ENCODE measurements around the gene WTAP. TPM values are rescaled to one million over a fixed set of nuclear protein-coding genes. Genes with fewer than 3 reads are reported as not detected.

Gene WTAP
- total RNA-seq, 1 experiment from 2014 or later, result 44.7 TPM

DNA sequence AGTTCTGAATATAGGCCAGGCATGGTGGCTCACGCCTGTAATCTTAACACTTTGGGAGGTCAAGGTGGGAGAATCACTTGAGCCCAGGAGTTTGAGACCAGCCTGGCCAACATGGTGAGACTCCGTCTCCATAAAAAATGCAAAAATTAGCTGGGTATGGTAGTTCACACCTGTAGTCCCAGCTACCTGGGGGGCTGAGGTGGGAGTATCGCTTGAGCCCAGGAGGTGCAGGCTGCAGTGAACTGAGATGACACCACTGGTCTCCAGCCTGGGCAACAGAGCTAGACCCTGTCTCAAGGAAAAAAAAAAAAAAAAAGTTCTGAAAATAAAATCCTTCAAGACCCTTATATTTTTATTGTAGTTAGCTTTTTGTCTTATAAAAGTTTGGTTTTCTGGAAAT lies 11.7 kb upstream of the WTAP start:
- TF ChIP-seq EZH2 (IDR thresholded peaks at IDR 0.05; ENCODE audit: low read depth), result no peak
- TF ChIP-seq, protein P1, sequence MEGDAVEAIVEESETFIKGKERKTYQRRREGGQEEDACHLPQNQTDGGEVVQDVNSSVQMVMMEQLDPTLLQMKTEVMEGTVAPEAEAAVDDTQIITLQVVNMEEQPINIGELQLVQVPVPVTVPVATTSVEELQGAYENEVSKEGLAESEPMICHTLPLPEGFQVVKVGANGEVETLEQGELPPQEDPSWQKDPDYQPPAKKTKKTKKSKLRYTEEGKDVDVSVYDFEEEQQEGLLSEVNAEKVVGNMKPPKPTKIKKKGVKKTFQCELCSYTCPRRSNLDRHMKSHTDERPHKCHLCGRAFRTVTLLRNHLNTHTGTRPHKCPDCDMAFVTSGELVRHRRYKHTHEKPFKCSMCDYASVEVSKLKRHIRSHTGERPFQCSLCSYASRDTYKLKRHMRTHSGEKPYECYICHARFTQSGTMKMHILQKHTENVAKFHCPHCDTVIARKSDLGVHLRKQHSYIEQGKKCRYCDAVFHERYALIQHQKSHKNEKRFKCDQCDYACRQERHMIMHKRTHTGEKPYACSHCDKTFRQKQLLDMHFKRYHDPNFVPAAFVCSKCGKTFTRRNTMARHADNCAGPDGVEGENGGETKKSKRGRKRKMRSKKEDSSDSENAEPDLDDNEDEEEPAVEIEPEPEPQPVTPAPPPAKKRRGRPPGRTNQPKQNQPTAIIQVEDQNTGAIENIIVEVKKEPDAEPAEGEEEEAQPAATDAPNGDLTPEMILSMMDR (conservative IDR thresholded peaks at IDR 0.05), result no peak
- no peak overlapping the region for H3K4me3 ChIP-seq
- H3K4me1 ChIP-seq (replicated peaks; ENCODE audit: insufficient read depth), result peaks cover 10% of the 10 kb centered on the region; the same call in 1 of the 2 replicates
- 0 out of 2 replicates have a peak, but pooled peaks cover 6% of the 10 kb centered on the region for H3K79me2 ChIP-seq (ENCODE audit: low read depth)
- BruUV-seq (replicated peaks), result no TSS peak
- H3K9me3 ChIP-seq (ENCODE audit: insufficient read depth, low read depth), result no peaks in the 10 kb centered on the region
- no peaks in the 10 kb centered on the region for H3K9me2 ChIP-seq (ENCODE audit: insufficient read depth)
- no peaks in the 10 kb centered on the region for H3K27me3 ChIP-seq (ENCODE audit: insufficient read depth, low read depth)
- no peaks in the 10 kb centered on the region for H3K36me3 ChIP-seq (ENCODE audit: low read depth)
- no peak overlapping the region for H2AFZ ChIP-seq
- DNase-seq, result no peak
- CTCF ChIA-PET, result no interaction called here
- H4K20me1 ChIP-seq (ENCODE audit: insufficient read depth), result no peaks in the 10 kb centered on the region
- H3F3A ChIP-seq (ENCODE audit: insufficient read depth, low read depth), result peaks cover 13% of the 10 kb centered on the region; the same call in 1 of the 2 replicates
- POLR2A ChIA-PET (ENCODE audit: unreplicated experiment), result no interaction called here
- no peak overlapping the region for H3K27ac ChIP-seq
- intact Hi-C loops (cut with micrococcal nuclease; ENCODE audit: unreplicated experiment), result no loop called here
- no peak overlapping the region for H3K4me2 ChIP-seq

- H4K20me1 ChIP-seq (ENCODE audit: insufficient read depth), result no peaks in the 10 kb centered on the region
- no peak overlapping the region for H3K4me2 ChIP-seq
- no peaks in the 10 kb centered on the region for H3K27me3 ChIP-seq (ENCODE audit: insufficient read depth, low read depth)
- CTCF ChIA-PET, result no interaction called here
- H3K4me3 ChIP-seq, result no peak overlapping the region
- no peaks in the 10 kb centered on the region for H3K36me3 ChIP-seq (ENCODE audit: low read depth)
- POLR2A ChIA-PET (ENCODE audit: unreplicated experiment), result no interaction called here
- intact Hi-C loops (cut with micrococcal nuclease; ENCODE audit: unreplicated experiment), result no loop called here
- TF ChIP-seq, protein P1 (conservative IDR thresholded peaks at IDR 0.05), result no peak
- TF ChIP-seq EZH2 (IDR thresholded peaks at IDR 0.05; ENCODE audit: low read depth), result no peak
- H3K9me3 ChIP-seq (ENCODE audit: insufficient read depth, low read depth), result no peaks in the 10 kb centered on the region
- H3K79me2 ChIP-seq (ENCODE audit: low read depth), result 0 out of 2 replicates have a peak, but pooled peaks cover 6% of the 10 kb centered on the region
- no peak overlapping the region for H2AFZ ChIP-seq
- peak overlapping the region; percentile 55 for H3K27ac ChIP-seq
- H3K9me2 ChIP-seq (ENCODE audit: insufficient read depth), result no peaks in the 10 kb centered on the region
- DNase-seq, result peak in 1 of 2 experiments; percentile 69
- H3F3A ChIP-seq (ENCODE audit: insufficient read depth, low read depth), result peaks cover 13% of the 10 kb centered on the region; the same call in 1 of the 2 replicates
- no TSS peak for BruUV-seq (replicated peaks)
- peaks cover 10% of the 10 kb centered on the region; the same call in 1 of the 2 replicates for H3K4me1 ChIP-seq (replicated peaks; ENCODE audit: insufficient read depth)
Measured at GRCh38 chr6:159716247-159717096, 10.8 kb upstream of the WTAP start.

- POLR2A ChIA-PET (ENCODE audit: unreplicated experiment), result interaction anchor here (0.6 kb wide), 1 partner anchor 459 kb away, joined by 8 read pairs; no protein-coding TSS in a partner anchor
- peaks cover 13% of the 10 kb centered on the region; the same call in 1 of the 2 replicates for H3F3A ChIP-seq (ENCODE audit: insufficient read depth, low read depth)
- intact Hi-C loops (cut with micrococcal nuclease; ENCODE audit: unreplicated experiment), result no loop called here
- no peak overlapping the region for H3K4me3 ChIP-seq
- no peaks in the 10 kb centered on the region for H3K36me3 ChIP-seq (ENCODE audit: low read depth)
- no peak overlapping the region for H2AFZ ChIP-seq
- peaks cover 10% of the 10 kb centered on the region; the same call in 1 of the 2 replicates for H3K4me1 ChIP-seq (replicated peaks; ENCODE audit: insufficient read depth)
- H3K27me3 ChIP-seq (ENCODE audit: insufficient read depth, low read depth), result no peaks in the 10 kb centered on the region
- peaks cover 21% of the 10 kb centered on the region for H3K79me2 ChIP-seq (ENCODE audit: low read depth)
- H3K27ac ChIP-seq, result no peak overlapping the region
- no TSS peak for BruUV-seq (replicated peaks)
- no peaks in the 10 kb centered on the region for H3K9me3 ChIP-seq (ENCODE audit: insufficient read depth, low read depth)
- no peak overlapping the region for H3K4me2 ChIP-seq
- TF ChIP-seq, protein P1 (conservative IDR thresholded peaks at IDR 0.05), result no peak
- TF ChIP-seq EZH2 (IDR thresholded peaks at IDR 0.05; ENCODE audit: low read depth), result no peak
- CTCF ChIA-PET, result no interaction called here
- H3K9me2 ChIP-seq (ENCODE audit: insufficient read depth), result no peaks in the 10 kb centered on the region
- no peaks in the 10 kb centered on the region for H4K20me1 ChIP-seq (ENCODE audit: insufficient read depth)
- no peak for DNase-seq
Measured at GRCh38 chr6:159718634-159719033, 8.7 kb upstream of the WTAP start.
